Forelimb muscle (tissue), 1 donor: Measurements from ENCODE around the gene FRYL. TPM values are rescaled to one million over a fixed set of nuclear protein-coding genes. Genes with fewer than 3 reads are reported as not detected.
A peak's percentile ranks its signal among the peaks of the same experiment; 100 is the strongest.
"Not testable (repeated sequence)": the region's sequence is repeated elsewhere in the genome, so short reads cannot be mapped to it uniquely, and the experiment has no call there.

Experiments used
- DNase-seq: peaks from one replicate; pipeline ENCODE4 v3.0.0-alpha.2; 2013; ENCODE audit warnings: low read depth
- polyA plus RNA-seq: library from polyadenylated mRNA; unstranded; fragments of 120-200 nt; gene quantifications from one replicate; pipeline ENCODE4 v1.2.1, GENCODE V29; 2013; ENCODE audit not compliant: insufficient read length

The FRYL gene
- polyA plus RNA-seq, result 24.8 TPM

DNA sequence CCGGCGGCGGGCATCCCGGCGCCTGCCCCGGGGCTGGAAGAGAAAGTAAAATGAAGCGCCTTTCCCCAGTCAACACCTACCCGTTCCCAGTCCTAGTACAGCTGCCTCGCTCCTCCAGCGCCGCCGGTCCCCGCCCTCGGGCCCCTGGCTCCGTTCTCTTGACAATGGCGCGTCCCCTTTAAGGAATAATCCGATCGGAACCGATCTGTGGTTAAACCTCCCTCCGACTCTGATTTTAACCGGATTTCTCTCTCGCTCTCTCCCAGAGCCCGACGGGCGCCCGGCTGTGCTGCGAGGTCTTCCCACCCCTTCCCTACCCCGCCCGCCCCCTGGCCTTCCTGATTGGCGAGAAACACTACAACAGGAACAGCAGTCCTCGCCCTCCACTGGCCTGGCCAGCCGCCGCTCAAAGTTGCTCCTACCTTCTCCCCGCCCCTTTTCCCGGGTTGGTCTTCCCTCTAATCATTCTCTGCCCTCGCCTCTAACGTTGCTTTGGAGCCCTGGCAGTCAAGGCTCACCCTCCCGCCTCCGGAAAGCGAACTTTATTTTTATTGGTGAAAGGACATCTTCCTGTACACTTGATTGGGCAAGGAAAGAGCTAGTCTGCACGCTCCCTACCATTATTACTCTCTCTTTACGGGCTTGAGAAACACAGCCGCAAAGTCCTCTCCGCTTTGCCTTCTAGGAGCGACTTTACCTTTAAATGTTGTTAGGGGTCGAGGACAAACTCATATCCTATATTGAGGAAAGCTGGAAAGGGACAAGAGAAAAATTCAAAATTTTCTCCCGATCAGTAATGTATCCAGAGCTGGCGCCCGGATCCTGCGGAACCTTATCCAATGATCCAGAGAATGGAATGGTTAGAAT lies at the start of gene FRYL:
FRYL (minus strand) TSS at position 282 of the 867 bp plus-strand sequence. CDS start 145,869 bp downstream, outside the sequence.
- DNase-seq, result peak; percentile 98

DNA sequence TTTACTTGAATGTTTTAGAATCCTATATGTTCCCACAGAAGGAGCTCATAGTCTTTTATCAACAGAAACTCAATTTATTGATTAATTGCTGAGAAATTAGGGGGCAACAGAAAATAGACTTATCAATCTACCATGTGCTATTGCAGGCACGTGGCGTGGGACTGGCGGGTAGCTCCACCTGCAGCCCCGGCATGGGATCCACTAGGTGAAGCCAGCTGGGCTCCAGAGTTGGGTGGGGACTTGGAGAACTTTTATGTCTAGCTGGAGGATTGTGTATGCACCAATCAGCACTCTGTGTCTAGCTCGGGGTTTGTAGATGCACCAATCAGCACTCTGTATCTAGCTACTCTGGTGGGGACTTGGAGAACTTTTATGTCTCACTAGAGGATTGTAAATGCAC lies 47.5 kb upstream of the FRYL start:
- no peak for DNase-seq

DNA sequence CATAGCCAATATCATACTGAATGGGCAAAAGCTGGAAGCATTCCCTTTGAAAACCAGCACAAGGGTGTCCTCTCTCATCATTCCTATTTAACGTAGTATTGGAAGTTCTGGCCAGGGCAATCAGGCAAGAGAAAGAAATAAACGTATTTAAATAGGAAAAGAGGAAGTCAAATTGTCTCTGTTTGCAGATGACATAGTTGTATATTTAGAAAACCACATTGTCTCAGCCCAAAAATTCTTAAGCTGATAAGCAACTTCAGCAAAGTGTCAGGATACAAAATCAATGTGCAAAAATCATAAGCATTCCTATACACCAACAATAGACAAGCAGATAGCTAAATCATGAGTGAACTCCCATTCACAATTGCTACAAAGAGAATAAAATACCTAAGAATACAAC lies 41.4 kb upstream of the FRYL start:
- DNase-seq, result not testable (repeated sequence)

DNA sequence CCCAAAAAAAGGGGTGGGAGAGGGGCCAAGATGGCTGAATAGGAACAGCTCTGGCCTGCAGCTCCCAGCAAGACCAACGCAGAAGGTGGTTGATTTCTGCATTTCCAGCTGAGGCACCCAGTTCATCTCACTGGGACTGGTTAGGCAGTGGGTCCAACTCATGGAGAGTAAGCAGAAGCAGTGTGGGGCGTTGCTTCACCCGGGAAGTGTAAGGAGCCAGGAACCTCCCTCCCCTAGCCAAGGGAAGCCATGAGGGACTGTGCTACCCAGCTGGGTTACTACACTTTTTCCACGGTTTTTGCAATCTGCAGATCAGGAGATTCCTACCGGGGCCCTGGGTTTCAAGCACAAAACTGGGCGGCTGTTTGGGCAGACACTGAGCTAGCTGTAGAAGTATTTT lies 36.9 kb upstream of the FRYL start:
- no peak for DNase-seq

DNA sequence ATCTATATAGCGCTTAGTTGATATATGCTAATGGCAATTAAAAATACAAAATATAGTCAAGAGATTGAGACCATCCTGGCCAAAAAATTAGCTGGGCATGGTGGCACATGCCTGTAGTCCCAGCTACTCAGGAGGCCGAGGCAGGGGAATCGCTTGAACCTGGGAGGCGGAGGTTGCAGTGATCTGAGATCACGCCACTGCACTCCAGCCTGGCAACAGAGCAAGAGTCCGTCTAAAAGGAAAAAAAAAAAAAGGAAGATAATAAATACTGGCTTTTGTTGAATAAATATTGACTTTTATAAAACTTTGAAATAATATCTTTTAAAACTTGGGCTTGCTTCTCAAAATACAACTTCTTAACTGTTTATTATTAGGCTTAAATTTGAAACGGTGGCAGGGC lies 36.2 kb upstream of the FRYL start:
- not testable (repeated sequence) for DNase-seq

DNA sequence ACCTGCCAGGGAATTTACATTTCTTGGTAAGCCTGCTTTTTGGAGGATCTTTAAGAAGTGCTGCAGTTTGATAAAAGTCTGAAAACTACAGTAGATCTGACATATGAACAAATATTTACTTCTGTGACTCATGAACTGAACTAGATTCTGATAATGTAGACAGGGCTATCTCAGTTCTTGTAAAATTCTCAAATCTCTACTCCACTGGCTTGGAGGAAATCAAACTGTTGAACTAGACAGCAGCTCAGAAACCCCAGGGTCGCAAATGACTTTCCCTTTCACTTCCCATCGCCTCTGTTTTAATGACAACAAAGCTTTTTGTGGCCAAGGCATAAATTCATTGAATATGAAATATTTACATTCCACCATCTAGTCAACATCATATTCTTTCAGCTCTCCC lies 35.4 kb upstream of the FRYL start:
- DNase-seq, result no peak

DNA sequence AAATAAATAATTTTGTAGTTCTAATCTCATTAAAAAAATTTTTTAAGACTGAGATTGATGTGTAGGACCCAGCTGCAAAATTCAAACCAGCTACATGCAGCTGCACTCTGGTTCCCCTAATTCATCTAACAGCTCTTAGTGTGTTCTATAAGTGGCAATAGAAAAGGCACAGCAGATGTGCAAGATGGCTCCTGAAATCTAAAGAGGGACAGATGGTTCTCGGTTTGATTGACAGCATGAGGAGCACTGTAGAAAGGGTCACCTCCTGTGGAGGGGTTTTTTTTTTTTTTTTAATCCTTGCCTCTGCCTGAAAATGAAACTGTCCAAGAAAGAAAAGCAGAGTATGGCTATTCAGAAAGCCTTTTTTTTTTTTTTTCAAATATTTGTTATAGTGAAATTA lies 33.9 kb upstream of the FRYL start:
- no peak for DNase-seq

DNA sequence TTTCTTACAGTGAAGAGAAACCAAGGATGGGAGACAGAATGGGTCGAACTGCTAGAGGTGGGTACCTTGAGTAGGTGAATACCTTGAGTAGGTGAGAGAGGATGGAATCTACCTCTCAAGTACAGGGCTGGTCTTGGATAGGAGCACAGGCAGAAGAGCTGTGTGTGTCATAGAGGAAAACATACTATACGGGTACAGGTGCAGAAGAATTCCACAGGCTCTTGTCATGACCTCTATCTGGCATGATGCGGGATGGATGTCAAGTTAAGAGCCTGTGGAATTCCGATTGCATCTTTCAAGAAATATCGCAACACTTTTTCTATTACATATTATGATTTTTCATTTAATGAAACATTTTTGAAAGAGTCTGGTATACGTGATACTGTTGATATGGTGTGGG lies 32.8 kb upstream of the FRYL start:
- no peak for DNase-seq

DNA sequence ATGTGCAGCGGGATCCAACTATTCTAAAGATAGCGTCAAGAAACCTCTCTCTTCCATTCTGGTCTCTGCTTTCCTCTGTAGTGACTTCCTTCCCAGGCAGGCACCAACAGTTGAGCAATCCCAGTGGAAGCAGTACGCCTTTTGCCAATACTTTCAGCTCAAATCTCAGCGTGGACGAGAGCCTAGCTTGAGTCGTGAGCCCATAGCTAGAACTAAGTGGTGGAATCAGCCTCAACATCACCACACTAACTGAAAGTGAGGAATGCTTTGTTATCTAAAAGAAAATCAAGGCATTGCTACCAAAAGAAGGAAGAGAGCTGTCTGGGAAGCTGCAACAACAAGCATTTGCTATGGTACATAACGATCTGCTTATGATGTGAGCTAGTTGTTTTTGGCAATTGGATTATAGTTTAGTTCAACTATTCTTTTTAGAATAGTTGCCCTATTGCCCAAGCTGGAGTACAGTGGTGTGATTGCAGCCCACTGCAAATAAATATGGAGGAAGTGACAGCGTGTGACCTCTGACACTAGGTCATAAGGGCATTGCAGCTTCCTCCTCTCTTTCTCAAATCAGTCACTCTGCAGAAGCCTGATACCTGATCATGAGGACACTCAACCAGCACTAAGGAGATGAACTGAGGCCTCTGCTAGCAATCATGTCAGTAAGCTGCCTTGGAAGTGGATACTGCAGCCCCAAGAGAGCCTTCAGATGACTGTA lies 24.7 kb upstream of the FRYL start:
- DNase-seq, result no peak

DNA sequence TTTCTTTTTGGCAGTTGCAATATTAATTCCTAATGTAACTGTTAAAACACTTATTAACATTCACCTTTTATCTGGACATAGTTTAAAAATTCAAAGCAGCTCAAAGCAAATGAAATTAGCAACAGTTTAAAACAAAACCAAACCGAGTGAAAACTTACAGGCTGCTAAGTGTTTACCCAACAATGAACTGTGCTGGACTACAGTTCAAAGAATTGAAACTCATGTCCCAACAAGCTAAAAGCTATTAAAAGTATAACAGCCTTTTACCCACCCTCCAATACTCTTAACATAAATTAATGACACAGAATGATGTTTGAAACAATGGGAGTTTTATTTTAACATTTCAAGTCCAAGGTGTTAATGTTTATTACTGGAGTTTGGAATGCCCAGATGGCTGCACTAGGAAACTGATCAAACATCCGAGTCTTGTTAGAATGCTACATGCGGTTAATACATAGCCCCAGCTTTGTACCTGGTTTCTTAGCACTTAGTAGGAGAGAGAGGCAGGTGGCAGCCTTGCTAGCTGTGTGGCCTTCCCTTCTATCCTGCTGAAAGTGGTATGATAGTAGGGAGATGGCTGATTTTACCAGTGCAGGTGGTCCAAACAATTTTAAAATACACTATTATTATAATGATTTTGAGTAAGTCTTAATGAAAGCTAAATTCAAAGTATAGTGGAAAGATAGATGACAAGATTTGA lies 21.1 kb upstream of the FRYL start:
- DNase-seq, result no peak

DNA sequence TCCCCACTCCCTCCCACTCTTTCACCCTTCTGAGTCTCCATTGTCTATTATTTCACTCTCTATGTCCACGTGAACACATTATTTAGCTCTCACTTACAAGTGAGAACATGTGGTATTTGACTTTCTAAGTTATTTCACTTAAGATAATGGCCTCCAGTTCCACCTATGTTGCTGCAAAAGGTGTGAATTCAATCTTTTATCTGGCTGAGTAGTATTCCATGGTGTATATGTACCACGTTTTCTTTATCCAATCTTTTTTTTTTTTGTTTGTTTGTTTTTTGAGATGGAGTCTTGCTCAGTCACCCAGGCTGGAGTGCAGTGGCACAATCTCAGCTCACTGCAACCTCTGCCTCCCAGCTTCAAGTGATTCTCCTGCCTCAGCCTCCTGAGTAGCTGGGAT lies 20.1 kb upstream of the FRYL start:
- DNase-seq, result not testable (repeated sequence)

DNA sequence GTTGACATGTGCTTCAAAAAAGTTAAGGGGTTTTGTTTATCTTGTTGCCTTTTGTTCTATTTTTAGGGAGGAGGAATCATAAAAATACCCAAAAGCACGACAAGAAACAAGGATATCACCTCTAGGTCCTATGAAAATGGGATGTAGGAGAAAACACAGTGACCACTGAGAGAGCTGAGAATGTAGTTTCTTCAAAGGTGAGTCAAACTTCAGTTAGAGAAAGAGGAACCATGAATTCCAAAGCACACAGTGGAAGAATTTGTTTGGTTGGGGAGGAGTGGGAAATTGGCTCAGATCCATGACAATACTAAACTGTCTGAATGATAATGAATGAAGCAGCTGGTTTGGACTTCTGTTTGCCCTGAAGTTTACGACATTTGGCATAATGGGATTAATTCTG lies 19.1 kb upstream of the FRYL start:
- DNase-seq, result no peak

DNA sequence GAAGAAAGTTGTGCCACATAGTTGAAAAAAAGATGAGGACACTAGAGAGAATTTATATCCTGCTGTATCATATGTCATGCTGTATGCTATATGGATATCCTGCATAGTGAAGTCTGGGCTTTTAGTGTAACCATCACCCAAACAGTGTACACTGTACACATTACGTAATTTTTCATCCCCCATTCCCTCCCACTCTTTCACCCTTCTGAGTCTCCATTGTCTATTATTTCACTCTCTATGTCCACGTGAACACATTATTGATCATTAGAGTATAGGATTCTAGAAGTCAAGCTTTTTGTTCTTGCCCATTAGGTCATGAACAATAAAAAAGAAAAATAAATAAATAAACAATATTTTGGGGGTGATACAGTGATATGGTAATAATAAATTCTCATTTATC lies 18.0 kb upstream of the FRYL start:
- DNase-seq, result no peak

DNA sequence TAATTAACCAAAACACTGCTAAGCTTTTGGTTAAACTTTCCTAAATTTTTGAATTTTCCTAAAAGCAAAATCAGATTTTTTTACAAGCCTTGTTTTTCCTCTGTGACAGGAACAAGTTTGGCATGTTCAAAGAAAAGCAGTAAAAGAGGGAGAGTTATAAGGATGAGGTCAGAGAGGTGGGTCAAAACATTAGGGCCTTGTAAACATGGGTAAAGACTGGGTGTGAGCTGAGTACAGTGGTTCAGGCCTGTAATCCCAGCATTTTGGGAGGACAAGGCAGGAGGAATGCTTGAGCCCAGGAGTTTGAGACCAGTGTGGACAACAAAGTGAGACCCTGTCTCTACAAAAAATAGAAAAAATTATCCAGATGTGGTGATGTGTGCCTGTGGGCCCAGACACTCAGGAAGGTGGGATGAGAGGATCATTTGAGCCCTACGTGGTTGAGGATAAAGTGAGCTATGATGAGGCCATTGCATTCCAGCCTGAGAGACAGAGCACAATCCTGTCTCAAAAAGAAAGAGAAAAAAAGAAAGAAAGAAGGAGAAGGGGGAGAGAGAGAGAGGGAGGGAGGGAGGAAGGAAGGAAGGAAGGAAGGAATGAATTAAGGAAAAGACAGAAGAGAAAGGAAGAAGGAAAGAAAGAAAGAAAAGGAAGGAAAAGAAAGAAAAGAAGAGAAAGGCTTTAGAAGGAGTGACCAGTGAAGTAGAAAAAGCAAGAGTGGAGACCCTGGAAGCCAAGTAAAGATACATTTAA lies 17.0 kb upstream of the FRYL start:
- DNase-seq, result no peak

DNA sequence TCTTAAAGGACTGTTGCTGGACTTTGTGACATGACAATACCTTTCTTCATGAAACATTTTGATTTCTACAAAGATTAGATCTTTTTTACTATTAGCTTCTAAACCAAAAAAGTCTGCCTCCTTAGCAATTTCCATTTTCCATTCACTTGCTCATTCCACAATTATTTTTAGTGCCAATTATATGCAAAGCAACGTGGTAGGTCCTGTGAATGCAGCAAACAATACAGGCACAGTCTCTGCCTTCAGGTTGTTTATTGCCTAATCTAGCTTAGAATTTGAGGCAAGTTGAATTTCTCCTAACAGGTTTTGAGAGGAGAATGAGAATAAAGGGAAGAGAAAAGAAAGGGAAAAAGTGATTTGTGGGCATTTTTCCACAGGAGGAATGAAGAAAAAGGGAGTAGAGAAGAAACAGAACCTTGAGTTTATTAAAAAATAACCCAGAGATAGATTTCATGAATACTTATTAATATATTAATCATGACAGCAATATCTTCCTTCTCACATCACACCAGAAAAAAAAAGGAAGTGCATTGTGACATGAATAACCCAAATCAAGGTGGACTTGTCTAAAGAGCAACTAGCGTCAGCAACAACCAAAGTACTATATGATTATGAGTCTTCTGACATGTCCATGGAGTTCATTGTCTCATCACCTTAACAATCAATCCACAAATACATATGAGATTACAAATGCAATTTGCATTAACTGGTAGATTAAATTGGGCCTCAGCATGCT lies 16.3 kb upstream of the FRYL start:
- no peak for DNase-seq

DNA sequence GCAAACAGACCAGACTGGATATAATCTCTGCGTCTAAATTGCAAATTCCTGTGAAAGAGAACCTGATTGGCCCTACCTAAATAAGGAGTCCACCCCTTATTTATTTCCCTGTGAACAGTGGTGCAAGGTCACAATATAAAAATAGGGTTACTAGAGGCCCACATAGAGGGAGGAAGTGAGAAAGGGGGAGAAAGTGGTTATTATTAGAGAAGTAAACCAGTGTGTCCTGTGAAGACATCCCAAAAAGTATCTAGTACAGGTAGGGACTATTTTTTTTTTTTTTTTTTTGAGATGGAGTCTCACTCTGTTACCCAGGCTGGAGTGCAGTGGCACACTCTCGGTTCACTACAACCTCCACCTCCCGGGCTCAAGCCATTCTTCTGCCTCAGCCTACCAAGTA lies 15.0 kb upstream of the FRYL start:
- DNase-seq, result no peak

DNA sequence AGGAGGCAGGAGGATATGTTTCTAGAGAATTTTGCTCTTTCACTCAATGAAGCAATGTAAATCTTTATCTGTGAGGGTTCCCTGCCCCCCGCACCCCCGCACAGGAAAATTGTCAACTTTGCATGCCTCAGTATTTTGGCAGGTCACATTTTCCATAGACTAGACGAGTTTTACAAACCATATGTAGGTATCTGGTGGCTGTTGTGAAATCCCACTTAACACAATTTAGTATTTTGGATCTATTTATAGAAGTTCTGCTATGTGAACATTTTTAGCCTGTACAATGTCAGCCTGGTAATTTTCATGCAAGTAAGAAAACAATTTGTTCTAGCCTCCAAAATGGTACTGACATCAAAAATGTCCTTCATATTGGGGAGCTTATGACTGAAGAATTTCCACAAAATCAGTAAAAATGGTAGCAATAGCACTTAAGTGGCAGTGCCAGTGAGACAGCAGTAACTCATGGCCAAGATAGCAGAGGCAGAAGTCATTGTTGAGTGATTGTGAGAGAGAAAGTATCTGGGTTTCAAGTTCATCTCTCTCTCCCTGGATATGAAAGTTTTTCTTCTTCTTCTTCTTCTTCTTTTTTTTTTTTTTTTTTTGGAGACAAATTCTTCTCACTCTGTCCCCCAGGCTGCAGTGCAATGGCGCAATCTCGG lies 12.4 kb upstream of the FRYL start:
- DNase-seq, result no peak

DNA sequence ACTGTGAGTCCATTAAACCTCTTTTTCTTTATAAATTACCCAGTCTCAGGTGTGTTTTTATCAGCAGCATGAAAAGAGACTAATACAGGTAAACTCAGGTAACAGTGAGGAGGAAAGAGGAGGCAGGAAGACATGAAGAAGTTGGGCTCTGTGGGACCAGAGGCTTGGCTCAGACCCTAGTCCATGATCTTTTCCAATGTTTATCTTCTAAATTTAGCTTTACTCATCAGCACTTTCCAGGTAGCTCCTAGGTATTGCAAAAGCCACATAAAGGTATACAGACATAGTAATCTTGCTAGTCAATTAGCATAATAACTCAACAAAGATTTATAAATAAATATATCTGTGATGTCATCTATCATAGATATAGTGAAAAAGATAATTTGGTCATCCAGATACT lies 11.2 kb upstream of the FRYL start:
- DNase-seq, result no peak

DNA sequence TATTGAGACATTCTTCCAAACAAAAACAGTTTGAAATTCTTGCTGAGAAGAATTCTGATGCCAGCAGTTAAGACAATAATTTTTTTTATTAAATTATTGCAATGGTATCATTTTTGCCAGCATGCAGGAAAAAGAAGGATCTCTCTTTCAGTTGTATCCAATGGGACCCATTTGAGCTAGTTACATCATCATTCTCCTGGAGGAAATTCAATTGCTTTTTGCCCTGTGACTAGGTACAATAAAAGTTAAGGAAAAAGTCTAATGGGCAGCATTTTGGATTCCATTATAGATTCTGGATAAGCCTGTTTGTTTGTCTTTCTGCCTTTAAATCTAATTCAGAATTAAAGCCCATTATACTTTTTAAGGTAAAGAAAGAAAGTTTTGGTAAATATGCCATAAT lies 10.5 kb upstream of the FRYL start:
- no peak for DNase-seq

DNA sequence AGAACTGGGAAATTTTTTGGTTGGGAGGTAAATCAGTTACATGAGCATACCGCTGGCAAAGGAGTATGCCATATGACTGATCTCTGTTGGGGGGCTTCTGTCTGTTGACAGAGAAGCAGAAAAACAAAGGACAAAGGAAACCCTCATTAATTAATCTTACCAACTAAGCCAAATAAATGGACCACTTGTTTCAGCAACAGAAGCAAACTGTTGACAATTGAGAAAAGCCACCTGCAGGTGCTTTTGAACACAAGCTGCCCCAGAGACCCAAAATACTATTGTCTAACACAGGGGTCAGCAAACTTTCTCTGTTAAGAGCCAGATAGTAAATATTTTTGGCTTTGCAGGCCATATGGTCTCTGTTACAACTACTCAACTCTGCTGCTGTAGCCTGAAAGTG lies 7.0 kb upstream of the FRYL start:
- no peak for DNase-seq

DNA sequence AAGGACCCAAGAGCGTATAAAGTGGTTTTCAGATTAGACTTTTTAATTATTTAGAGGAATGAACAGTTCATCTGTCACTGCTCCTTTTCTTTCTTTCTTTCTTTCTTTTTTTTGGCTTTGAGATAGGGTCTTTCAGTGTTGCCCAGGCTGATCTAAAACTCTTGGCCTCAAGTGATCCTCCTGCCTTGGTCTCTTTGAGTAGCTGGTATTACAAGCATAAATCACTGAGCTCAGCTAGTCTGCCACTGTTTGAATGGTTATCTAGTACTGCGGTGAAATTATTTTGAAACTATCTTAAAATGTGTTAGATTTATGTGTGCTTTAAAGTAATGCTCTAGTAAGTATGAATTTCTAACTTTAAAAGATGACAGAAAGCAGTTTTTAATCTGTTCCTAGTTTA lies 6.5 kb upstream of the FRYL start:
- no peak for DNase-seq
